ENCODE data around the gene SMARCC2. TPM values are rescaled to one million over a fixed set of nuclear protein-coding genes. Genes with fewer than 3 reads are reported as not detected.

The SMARCC2 gene
- total RNA-seq, 6 experiments from 2014 or later = 72.1 to 99.8 (median 87.1) TPM

GRCh38 chr12:56231184-56231582 lies 41.9 kb upstream of the SMARCC2 start:
- H3K9me3 Mint-ChIP-seq = no peaks in the 10 kb centered on the region

GRCh38 chr12:56230432-56231183 lies 41.3 kb upstream of the SMARCC2 start:
- Mint-ChIP-seq H3K27me3 (ENCODE audit: insufficient read depth) (peaks cover 12% of the 10 kb centered on the region), H3K9me3 (no peaks in the 10 kb centered on the region), H3K27ac (no peak overlapping the region), H3K4me1 (ENCODE audit: low read depth) (peaks cover 2% of the 10 kb centered on the region), H3K36me3 (ENCODE audit: low read depth) (no peaks in the 10 kb centered on the region), H3K4me3 (no peak overlapping the region)
- no peak for DNase-seq
- no peak for TF ChIP-seq CTCF (IDR thresholded peaks at IDR 0.05)

More at GRCh38 chr12:56231184-56231582, 41.9 kb upstream of the SMARCC2 start:
- no peak overlapping the region for H3K4me3 Mint-ChIP-seq
- TF ChIP-seq CTCF (IDR thresholded peaks at IDR 0.05) = no peak
- H3K27me3 Mint-ChIP-seq (ENCODE audit: insufficient read depth) = peaks cover 13% of the 10 kb centered on the region
- H3K4me1 Mint-ChIP-seq (ENCODE audit: low read depth) = no peaks in the 10 kb centered on the region
- no peak overlapping the region for H3K27ac Mint-ChIP-seq
- peaks cover 2% of the 10 kb centered on the region for H3K36me3 Mint-ChIP-seq (ENCODE audit: low read depth)
- DNase-seq = no peak

- H3K27ac Mint-ChIP-seq = no peak within 1 kb of the TSS
- peaks cover 8% of the 10 kb centered on the region for H3K4me1 Mint-ChIP-seq (ENCODE audit: low read depth)
- no peaks in the 10 kb centered on the region for H3K9me3 Mint-ChIP-seq
- no peak for DNase-seq
- H3K4me3 Mint-ChIP-seq = no peak within 1 kb of the TSS
- peaks cover 8% of the 10 kb centered on the region for H3K27me3 Mint-ChIP-seq (ENCODE audit: insufficient read depth)
- no peak for TF ChIP-seq CTCF (IDR thresholded peaks at IDR 0.05)
- no peaks in the 10 kb centered on the region for H3K36me3 Mint-ChIP-seq (ENCODE audit: low read depth)
Measured at GRCh38 chr12:56229916-56230431, 40.7 kb upstream of the SMARCC2 start, which contains the start of gene SLC39A5. TSS of gene SLC39A5 (plus strand) at chr12:56230051. CDS start at chr12:56231275, 1,224 bp downstream.

GRCh38 chr12:56229082-56229481 lies 39.8 kb upstream of the SMARCC2 start:
- H3K4me1 Mint-ChIP-seq (ENCODE audit: low read depth) = peaks cover 11% of the 10 kb centered on the region
- DNase-seq = no peak

GRCh38 chr12:56224954-56225353 lies 35.7 kb upstream of the SMARCC2 start:
- Mint-ChIP-seq H3K27me3 (ENCODE audit: insufficient read depth) (peaks cover 9% of the 10 kb centered on the region), H3K4me1 (ENCODE audit: low read depth) (peaks cover 32% of the 10 kb centered on the region), H3K9me3 (no peaks in the 10 kb centered on the region), H3K27ac (peak overlapping the region; percentile 69), H3K4me3 (peak overlapping the region; percentile 90), H3K36me3 (ENCODE audit: low read depth) (no peaks in the 10 kb centered on the region)
- DNase-seq = no peak
- no peak for TF ChIP-seq CTCF (IDR thresholded peaks at IDR 0.05)

More at GRCh38 chr12:56229082-56229481, 39.8 kb upstream of the SMARCC2 start:
- no peak overlapping the region for H3K4me3 Mint-ChIP-seq
- no peaks in the 10 kb centered on the region for H3K36me3 Mint-ChIP-seq (ENCODE audit: low read depth)
- H3K27ac Mint-ChIP-seq = no peak overlapping the region
- TF ChIP-seq CTCF (IDR thresholded peaks at IDR 0.05) = no peak
- peaks cover 6% of the 10 kb centered on the region; the same call in 1 of the 2 replicates for H3K27me3 Mint-ChIP-seq (ENCODE audit: insufficient read depth)
- no peaks in the 10 kb centered on the region for H3K9me3 Mint-ChIP-seq

Data from HFFc6 (cell line).